Colonic mucosa (tissue), 4 donors: ENCODE measurements around the gene D2HGDH. TPM values are rescaled to one million over a fixed set of nuclear protein-coding genes. Genes with fewer than 3 reads are reported as not detected.
"Not testable (repeated sequence)": the region's sequence is repeated elsewhere in the genome, so short reads cannot be mapped to it uniquely, and the experiment has no call there.

Experiments
- DNase-seq: peaks from one replicate; pipeline ENCODE4 v3.0.0-alpha.2; 2020
- H3K27ac ChIP-seq: fragments of 200-600 bp; one replicate; pipeline ENCODE4 v1.8.0; 2021
- H3K27me3 ChIP-seq: fragments of 200-600 bp; one replicate; pipeline ENCODE4 v1.8.0; 2021
- H3K36me3 ChIP-seq: fragments of 200-600 bp; one replicate; pipeline ENCODE4 v1.8.0; 2021
- H3K4me1 ChIP-seq: fragments of 200-600 bp; one replicate; pipeline ENCODE4 v1.8.0; 2021; ENCODE audit warnings: mild to moderate bottlenecking
- H3K4me3 ChIP-seq: fragments of 200-600 bp; one replicate; pipeline ENCODE4 v1.8.0; 2021
- H3K9ac ChIP-seq, 2 donors: one replicate each; pipeline ENCODE4 v1.7.0; 2013; ENCODE audit warnings: control low read depth in 2 of 2, low read depth in 2 of 2, low read length in 2 of 2
- H3K9me3 ChIP-seq: fragments of 200-600 bp; one replicate; pipeline ENCODE4 v1.8.0; 2021
- CTCF ChIP-seq: fragments of 200-600 bp; IDR thresholded peaks from one replicate; pipeline ENCODE4 v1.8.0; 2022; ENCODE audit warnings: antibody characterized with exemption, mild to moderate bottlenecking
- intact Hi-C: fragments of 100-400 bp; cut with DNase I; formaldehyde crosslinking; loops from one replicate; pipeline ENCODE4 v1.14.1; 2022
- total RNA-seq, 2 donors: library from RNA; stranded (reverse); fragmentation: NEBNext Ultra II Directional in 1 of 2; extraction: Animal tissue kit (Norgen Biotek cat#: 25700) in 1 of 2; gene quantifications; one replicate each; pipeline ENCODE4 v1.2.1, GENCODE V29; 2021
- donor health status: healthy.
- donor health status: DM: no; HTN: no; CAD: no.
- donor health status: DM: no; HTN: no; CAD: no.

The D2HGDH gene
- total RNA-seq, 2 donors from 2014 or later = 42.0 to 76.6 TPM

- H3K4me1 ChIP-seq = no peaks in the 10 kb centered on the region
- no peaks in the 10 kb centered on the region for H3K27me3 ChIP-seq
- intact Hi-C loops = no loop called here
- no peak overlapping the region for H3K27ac ChIP-seq
- H3K9me3 ChIP-seq = no peaks in the 10 kb centered on the region
- DNase-seq = no peak
- no peak for TF ChIP-seq CTCF
- no peaks in the 10 kb centered on the region for H3K36me3 ChIP-seq
- H3K9ac ChIP-seq = no peak overlapping the region
- no peak overlapping the region for H3K4me3 ChIP-seq
Measured at GRCh38 chr2:241726459-241726858, 8.0 kb upstream of the D2HGDH start.

- no peaks in the 10 kb centered on the region for H3K36me3 ChIP-seq
- no peak for TF ChIP-seq CTCF
- no peak for DNase-seq
- H3K27me3 ChIP-seq = no peaks in the 10 kb centered on the region
- H3K4me1 ChIP-seq = no peaks in the 10 kb centered on the region
- no peaks in the 10 kb centered on the region for H3K9me3 ChIP-seq
- H3K9ac ChIP-seq = no peak overlapping the region
- intact Hi-C loops = no loop called here
- no peak overlapping the region for H3K4me3 ChIP-seq
- H3K27ac ChIP-seq = no peak overlapping the region
Measured at GRCh38 chr2:241728000-241728399, 6.4 kb upstream of the D2HGDH start.

GRCh38 chr2:241728627-241729026 lies 5.8 kb upstream of the D2HGDH start:
- intact Hi-C loops = no loop called here
- H3K4me3 ChIP-seq = no peak overlapping the region
- peaks cover under 1% of the 10 kb centered on the region for H3K4me1 ChIP-seq
- TF ChIP-seq CTCF = no peak
- no peaks in the 10 kb centered on the region for H3K36me3 ChIP-seq
- H3K27me3 ChIP-seq = no peaks in the 10 kb centered on the region
- H3K27ac ChIP-seq = no peak overlapping the region
- DNase-seq = no peak
- H3K9ac ChIP-seq = no peak overlapping the region
- H3K9me3 ChIP-seq = no peaks in the 10 kb centered on the region

- no peak for DNase-seq
- H3K4me1 ChIP-seq = peaks cover 6% of the 10 kb centered on the region
- H3K9me3 ChIP-seq = no peaks in the 10 kb centered on the region
- no peak overlapping the region for H3K27ac ChIP-seq
- no peak for TF ChIP-seq CTCF
- H3K4me3 ChIP-seq = no peak overlapping the region
- no peaks in the 10 kb centered on the region for H3K36me3 ChIP-seq
- intact Hi-C loops = loop anchor here (2.0 to 10.0 kb wide), 2 partner anchors 23 to 145 kb away; no protein-coding TSS in a partner anchor
- H3K27me3 ChIP-seq = no peaks in the 10 kb centered on the region
- H3K9ac ChIP-seq = no peak overlapping the region
Measured at GRCh38 chr2:241729868-241730267, 4.6 kb upstream of the D2HGDH start.

- intact Hi-C loops = loop anchor here (2.0 to 10.0 kb wide), 2 partner anchors 24 to 144 kb away; no protein-coding TSS in a partner anchor
- Histone ChIP-seq H3K36me3 (no peaks in the 10 kb centered on the region), H3K9me3 (no peaks in the 10 kb centered on the region), H3K9ac (no peak overlapping the region), H3K27ac (no peak overlapping the region), H3K4me3 (no peak overlapping the region), H3K4me1 (peaks cover 6% of the 10 kb centered on the region), H3K27me3 (no peaks in the 10 kb centered on the region)
- TF ChIP-seq CTCF = no peak
- DNase-seq = no peak
Measured at GRCh38 chr2:241730671-241731293, 3.6 kb upstream of the D2HGDH start.

GRCh38 chr2:241732513-241733186 lies 1.8 kb upstream of the D2HGDH start:
- H3K4me1 ChIP-seq, H3K27me3 ChIP-seq, H3K4me3 ChIP-seq, H3K27ac ChIP-seq, H3K9ac ChIP-seq, H3K9me3 ChIP-seq, H3K36me3 ChIP-seq: not testable (repeated sequence)
- intact Hi-C loops = loop anchor here (10.0 kb wide), 1 partner anchor 142 kb away; no protein-coding TSS in a partner anchor
- DNase-seq = peak; percentile 64
